NB4 (cell line): Measurements from ENCODE around the gene SLX9.

ENCODE experiments used
- CTCF ChIP-seq: IDR thresholded peaks from one replicate; pipeline ENCODE4 v1.5.1; 2012; ENCODE audit warnings: low read depth, low read length
- POLR2A ChIP-seq: IDR thresholded peaks from 2 replicates; pipeline ENCODE4 v1.6.1; 2011; ENCODE audit warnings: mild to moderate bottlenecking; ENCODE audit not compliant: insufficient read length; ENCODE audit errors: extremely low read depth
- TF ChIP-seq, protein P1 (sequence below): IDR thresholded peaks from 2 replicates; pipeline ENCODE4 v1.6.1; 2011; ENCODE audit warnings: low read depth, low read length

- TF ChIP-seq CTCF (no peak), POLR2A (no peak)
- TF ChIP-seq, protein P1, sequence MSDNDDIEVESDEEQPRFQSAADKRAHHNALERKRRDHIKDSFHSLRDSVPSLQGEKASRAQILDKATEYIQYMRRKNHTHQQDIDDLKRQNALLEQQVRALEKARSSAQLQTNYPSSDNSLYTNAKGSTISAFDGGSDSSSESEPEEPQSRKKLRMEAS = no peak
Observed at GRCh38 chr21:44898851-44899767, 40.7 kb upstream of the SLX9 start.
